ENCODE results near the gene PRDM11. TPM values are rescaled to one million over a fixed set of nuclear protein-coding genes. Genes with fewer than 3 reads are reported as not detected.

PRDM11 gene
- total and polyA plus RNA-seq, 10 of the 15 experiments (the other 5 are each of a cell fraction or from before 2014, with no cell fraction given), result 0.03 to 2.4 (median 0.53) TPM

DNA sequence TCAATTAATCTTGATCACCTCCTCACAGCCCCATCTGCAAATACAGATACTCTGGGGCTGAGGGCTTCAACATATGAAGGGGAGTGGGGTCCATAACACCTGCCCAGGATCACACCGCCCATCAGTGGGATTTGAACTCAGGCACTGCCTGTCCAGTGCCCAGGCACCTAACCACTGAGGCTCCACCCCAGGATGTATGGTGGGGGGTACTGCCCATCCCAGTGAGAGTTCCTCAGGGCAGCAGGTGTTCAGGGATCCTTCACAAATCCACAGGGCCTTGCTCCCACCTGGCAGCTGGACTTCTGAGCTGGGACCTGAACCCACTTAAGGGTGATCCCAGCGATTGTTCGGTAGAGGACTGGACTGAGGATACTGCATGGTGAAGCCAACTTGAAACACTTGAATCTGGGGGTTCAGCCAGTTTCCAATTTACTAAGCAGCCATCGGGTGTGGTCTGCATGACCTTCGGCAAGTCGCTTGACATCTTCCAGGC is 33.3 kb downstream of the PRDM11 start:
- FAIRE-seq (no peak), ATAC-seq (no peak), DNase-seq (ENCODE audit: low read depth, low spot score) (no peak)
- peaks cover 1 to 6% of the 10 kb centered on the region in 2 experiments; a peak in 2 of 4 replicates for H3K27me3 ChIP-seq (replicated peaks in 1 of 2; ENCODE audit: control insufficient read depth in 2 of 2, insufficient read depth in 2 of 2, low read length in 1 of 2)
- no peak overlapping the region; the same call in 1 of the 2 replicates for H3K4me2 ChIP-seq (ENCODE audit: control insufficient read depth, insufficient read depth)
- ChIA-PET RAD21 (ENCODE audit: unreplicated experiment) (no interaction called here), POLR2A (no interaction called here), SMC1A (ENCODE audit: uncharacterized antibody, unreplicated experiment) (no interaction called here), CTCF (no interaction called here)
- H3K4me1 ChIP-seq (ENCODE audit: control insufficient read depth, insufficient read depth, low read length), result peaks cover 6% of the 10 kb centered on the region
- H2AFZ ChIP-seq (ENCODE audit: control insufficient read depth, low read depth, low read length), result no peak overlapping the region
- H4K20me1 ChIP-seq (ENCODE audit: control insufficient read depth, insufficient read depth), result peaks cover 5% of the 10 kb centered on the region; the same call in 1 of the 2 replicates
- H3K4me3 ChIP-seq, result no peak overlapping the region
- H3K27ac ChIP-seq (ENCODE audit: control insufficient read depth, insufficient read depth), result no peak overlapping the region
- H3K79me2 ChIP-seq (ENCODE audit: control insufficient read depth, insufficient read depth, low read length), result no peaks in the 10 kb centered on the region
- H3K9ac ChIP-seq (ENCODE audit: control insufficient read depth, insufficient read depth, low read length), result no peak overlapping the region
- no TSS peak for BruUV-seq (replicated peaks)
- intact Hi-C loops (cut with micrococcal nuclease; ENCODE audit: unreplicated experiment), result no loop called here
- in situ Hi-C loops (cut with MboI), result no loop called here
- H3K36me3 ChIP-seq (ENCODE audit: control insufficient read depth in 2 of 2, insufficient read depth in 2 of 2, low read length in 1 of 2), result no peaks in the 10 kb centered on the region
- 38% methylated on average over 6 of the region's 6 CpGs for whole genome bisulfite sequencing (ENCODE audit: insufficient coverage, insufficient replicate concordance, low lambda C conversion rate, missing lambda C conversion rate)
- no peaks in the 10 kb centered on the region for H3K9me3 ChIP-seq (replicated peaks; ENCODE audit: control insufficient read depth, insufficient read depth, low read length)
- TF ChIP-seq, protein P1, sequence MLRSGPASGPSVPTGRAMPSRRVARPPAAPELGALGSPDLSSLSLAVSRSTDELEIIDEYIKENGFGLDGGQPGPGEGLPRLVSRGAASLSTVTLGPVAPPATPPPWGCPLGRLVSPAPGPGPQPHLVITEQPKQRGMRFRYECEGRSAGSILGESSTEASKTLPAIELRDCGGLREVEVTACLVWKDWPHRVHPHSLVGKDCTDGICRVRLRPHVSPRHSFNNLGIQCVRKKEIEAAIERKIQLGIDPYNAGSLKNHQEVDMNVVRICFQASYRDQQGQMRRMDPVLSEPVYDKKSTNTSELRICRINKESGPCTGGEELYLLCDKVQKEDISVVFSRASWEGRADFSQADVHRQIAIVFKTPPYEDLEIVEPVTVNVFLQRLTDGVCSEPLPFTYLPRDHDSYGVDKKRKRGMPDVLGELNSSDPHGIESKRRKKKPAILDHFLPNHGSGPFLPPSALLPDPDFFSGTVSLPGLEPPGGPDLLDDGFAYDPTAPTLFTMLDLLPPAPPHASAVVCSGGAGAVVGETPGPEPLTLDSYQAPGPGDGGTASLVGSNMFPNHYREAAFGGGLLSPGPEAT (IDR thresholded peaks at IDR 0.05; ENCODE audit: low read depth), result no peak
- TF ChIP-seq RFX5 (IDR thresholded peaks at IDR 0.05; ENCODE audit: low read depth, low read length) (no peak), NR2C1 (IDR thresholded peaks at IDR 0.05) (no peak), RB1 (IDR thresholded peaks at IDR 0.05; ENCODE audit: borderline replicate concordance) (no peak), ATF7 (IDR thresholded peaks at IDR 0.05; ENCODE audit: low read depth) (no peak), CHD4 (IDR thresholded peaks at IDR 0.05) (no peak), KLF5 (IDR thresholded peaks at IDR 0.05; ENCODE audit: partially characterized antibody) (no peak), NRF1 (conservative IDR thresholded peaks at IDR 0.05; ENCODE audit: low read depth, low read length) (no peak), PML (IDR thresholded peaks at IDR 0.05; ENCODE audit: low read length) (no peak)
- TF ChIP-seq, protein P2, sequence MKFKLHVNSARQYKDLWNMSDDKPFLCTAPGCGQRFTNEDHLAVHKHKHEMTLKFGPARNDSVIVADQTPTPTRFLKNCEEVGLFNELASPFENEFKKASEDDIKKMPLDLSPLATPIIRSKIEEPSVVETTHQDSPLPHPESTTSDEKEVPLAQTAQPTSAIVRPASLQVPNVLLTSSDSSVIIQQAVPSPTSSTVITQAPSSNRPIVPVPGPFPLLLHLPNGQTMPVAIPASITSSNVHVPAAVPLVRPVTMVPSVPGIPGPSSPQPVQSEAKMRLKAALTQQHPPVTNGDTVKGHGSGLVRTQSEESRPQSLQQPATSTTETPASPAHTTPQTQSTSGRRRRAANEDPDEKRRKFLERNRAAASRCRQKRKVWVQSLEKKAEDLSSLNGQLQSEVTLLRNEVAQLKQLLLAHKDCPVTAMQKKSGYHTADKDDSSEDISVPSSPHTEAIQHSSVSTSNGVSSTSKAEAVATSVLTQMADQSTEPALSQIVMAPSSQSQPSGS (IDR thresholded peaks at IDR 0.05; ENCODE audit: low read length), result no peak
- TF ChIP-seq, protein P3, sequence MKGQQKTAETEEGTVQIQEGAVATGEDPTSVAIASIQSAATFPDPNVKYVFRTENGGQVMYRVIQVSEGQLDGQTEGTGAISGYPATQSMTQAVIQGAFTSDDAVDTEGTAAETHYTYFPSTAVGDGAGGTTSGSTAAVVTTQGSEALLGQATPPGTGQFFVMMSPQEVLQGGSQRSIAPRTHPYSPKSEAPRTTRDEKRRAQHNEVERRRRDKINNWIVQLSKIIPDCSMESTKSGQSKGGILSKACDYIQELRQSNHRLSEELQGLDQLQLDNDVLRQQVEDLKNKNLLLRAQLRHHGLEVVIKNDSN (IDR thresholded peaks at IDR 0.05; ENCODE audit: borderline replicate concordance, extremely low read length, insufficient read depth, low read depth, low read length), result no peak
- TF ChIP-seq, protein P4, sequence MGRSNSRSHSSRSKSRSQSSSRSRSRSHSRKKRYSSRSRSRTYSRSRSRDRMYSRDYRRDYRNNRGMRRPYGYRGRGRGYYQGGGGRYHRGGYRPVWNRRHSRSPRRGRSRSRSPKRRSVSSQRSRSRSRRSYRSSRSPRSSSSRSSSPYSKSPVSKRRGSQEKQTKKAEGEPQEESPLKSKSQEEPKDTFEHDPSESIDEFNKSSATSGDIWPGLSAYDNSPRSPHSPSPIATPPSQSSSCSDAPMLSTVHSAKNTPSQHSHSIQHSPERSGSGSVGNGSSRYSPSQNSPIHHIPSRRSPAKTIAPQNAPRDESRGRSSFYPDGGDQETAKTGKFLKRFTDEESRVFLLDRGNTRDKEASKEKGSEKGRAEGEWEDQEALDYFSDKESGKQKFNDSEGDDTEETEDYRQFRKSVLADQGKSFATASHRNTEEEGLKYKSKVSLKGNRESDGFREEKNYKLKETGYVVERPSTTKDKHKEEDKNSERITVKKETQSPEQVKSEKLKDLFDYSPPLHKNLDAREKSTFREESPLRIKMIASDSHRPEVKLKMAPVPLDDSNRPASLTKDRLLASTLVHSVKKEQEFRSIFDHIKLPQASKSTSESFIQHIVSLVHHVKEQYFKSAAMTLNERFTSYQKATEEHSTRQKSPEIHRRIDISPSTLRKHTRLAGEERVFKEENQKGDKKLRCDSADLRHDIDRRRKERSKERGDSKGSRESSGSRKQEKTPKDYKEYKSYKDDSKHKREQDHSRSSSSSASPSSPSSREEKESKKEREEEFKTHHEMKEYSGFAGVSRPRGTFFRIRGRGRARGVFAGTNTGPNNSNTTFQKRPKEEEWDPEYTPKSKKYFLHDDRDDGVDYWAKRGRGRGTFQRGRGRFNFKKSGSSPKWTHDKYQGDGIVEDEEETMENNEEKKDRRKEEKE (IDR thresholded peaks at IDR 0.05), result no peak
